Anterior cingulate cortex (tissue), 58 donors: Measurements from ENCODE around the gene SBF2.

Source experiments
- DNase-seq, 58 donors: peaks; one replicate each; lab custom pipeline; 2025; lab: John Stamatoyannopoulos, UW

SBF2 gene

DNA sequence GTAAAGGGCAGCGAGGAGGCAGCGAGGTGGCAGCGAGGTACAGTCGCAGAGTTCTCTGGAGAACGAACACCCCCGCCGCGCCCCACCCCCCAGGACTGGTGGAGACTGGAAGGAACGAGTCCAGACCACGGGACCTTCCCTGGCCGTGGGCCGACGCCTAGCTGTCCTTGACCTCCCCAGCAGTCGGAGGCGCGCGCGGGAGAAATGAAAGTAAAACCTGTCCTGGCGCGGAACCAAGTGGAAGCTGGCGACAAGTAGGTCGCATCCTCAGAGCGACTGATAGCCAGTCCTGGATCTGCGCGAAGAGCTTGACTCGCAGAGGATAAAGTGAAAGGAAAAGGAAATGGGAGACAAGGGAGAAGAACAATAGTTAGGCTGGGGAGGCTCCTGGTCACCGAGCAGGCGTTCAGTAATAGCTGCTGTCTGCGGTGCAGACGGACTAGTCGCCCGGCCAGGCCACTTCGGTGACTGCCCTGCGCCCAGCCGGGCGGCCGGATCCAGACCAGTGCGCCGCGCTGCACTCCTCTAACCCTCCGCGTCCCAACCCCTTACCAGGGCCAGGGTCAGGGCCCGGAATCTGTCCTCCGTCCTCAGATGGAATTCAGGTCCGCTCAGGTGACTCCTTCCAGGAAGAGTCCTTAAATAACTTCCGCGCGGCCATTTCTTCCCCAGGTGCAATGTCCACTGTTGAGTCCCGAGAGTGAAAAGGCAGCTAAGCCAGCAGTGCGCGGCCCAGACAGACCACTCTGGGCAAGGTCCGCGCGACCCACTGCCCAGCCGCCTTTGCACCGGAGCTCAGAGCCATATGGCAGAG, 8.9 kb upstream of the SBF2 start:
- peak in 43 of 58 donors; percentile 27 to 78 (median 53) for DNase-seq

DNA sequence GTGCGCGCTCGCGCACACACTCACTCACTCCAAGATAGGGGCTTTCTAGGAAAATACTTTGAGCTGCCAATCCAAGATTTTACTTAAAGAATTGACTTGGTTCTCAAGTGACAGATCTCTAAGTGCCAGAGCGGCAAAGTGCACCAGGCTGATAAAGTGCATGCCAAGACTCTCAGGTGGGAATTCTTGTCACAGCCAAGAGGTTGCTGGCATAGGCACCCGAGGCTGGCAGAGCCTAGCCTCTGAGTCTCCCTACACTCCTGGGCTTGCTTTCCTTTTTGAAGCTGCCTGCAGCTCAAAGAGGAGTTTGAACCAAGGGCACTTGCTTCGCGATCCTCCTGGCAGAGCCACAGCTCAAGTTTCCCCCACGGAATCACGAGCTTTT, 8.3 kb upstream of the SBF2 start:
- DNase-seq, result peak in 1 of 58 donors; percentile 56

DNA sequence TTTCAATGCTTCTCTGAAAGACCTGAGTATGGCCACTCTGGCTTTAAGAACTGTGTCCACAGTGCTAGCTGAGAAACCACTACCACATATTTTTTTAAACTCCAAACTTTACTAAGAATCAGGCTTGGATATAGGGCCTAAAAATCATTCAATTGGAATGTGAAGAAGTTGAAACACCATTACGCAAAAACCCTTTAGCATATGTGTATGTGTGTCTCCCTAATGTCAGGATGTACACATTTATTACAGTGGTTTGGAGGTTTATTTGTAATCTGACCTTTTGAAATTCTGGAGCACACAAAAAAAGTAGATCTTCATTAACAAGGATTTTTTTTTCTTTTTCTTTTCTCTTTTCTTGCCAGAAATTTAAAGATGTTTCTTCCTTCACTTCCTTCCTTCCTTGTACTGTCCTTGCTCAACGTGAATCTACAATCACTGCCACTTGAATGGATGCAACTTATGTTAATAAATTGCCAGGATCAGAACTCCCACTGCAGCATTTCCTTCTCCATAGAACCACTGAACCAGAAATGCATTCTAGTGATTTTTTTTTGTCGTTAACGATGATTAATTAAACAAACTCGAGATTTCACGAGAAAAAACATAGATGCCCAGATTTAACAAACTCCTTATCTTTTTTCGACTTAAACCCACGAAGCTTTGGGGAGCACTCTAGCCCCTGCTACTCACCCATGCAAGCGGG, 7.8 kb upstream of the SBF2 start:
- no peak for DNase-seq

DNA sequence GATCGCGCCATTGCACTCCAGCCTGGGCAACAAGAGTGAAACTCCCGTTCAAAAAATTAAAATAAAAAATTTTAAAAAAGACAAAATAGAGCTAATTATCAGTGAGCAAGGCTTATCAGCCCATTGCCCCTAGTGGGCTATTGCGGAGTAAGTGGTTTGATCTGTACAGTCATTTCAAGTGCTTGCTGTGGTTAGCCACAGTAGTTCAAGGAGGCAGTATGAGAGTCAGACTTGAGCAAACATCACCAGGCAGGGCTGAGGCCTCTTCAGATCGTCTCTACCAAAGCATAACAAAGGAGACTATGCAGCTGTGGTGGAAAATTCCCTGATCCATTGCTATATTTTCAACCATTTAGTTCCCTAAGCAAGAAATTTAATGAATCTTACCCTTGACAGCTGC, 4.3 kb upstream of the SBF2 start:
- no peak for DNase-seq

DNA sequence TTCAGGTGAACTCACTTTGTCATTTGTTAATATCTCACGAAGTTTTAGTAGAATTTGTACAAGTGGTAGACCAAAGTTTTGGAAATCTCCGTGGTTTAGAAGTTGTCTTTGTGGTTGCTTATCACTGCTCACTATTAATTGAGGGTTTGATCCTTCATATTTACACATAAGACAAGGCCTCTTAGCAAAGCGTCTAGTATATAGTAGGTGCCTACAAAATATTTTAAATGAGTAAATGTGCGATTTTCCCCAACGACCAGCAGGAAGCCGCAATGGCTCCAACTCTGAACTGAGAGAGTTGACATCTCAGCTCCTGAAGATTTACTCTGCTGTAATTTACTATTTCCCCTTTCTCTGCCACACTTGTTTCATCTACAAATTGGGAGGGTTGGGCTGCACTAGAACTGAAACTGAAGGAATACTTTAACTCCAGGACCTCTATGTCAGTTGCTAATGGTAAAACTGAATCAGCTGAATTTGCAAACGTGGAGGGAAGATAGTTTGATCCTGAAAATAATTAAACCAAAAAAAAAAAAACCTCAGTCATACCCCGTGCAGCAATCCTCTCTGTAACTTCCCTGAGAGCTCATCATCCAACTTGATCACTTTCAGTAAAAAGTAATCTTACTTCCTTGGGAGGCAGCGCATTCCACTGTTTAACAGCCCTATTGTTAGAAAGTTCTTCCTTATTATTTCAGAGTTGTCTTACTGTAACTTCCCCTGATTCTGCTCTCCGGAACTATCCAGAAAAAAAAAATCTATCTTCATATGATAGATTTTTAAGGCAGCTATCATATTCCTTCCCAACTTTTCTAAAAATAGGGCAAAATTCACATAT, 1.3 kb upstream of the SBF2 start:
- DNase-seq, result no peak

DNA sequence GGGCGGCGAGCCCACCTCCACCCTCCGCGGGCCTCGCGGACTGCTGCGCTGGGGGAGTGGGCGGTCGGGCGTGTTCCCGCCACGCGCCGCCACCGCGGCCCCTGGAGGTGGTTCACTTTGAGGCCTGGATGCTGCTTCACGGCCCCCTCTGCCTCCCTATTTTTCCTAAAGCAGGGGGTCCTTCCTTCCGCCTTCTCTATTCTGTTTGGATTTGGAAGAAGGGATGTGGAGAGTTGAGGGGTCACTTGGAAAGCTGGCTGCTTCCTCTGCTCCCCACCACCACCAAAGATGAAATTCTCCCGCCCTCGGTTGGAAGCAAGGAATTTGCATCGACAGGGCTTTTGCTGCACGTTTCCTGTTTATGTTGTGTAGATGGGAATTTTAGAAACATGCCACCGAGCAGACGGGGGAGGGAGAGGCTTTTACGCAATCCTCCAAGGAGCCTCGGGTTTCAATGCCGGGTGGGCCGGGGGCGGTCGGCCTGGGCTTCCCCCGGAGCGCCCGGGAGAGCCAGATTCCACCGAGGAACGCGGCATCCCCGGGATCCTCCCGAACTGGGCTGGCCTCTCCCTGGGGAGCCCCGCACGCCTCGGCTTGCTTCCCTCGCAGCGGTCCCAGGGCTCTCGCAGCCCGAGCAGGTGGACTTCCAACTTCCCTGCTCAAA, 403 bp upstream of the SBF2 start:
- peak in 8 of 58 donors; percentile 23 to 56 (median 34) for DNase-seq

DNA sequence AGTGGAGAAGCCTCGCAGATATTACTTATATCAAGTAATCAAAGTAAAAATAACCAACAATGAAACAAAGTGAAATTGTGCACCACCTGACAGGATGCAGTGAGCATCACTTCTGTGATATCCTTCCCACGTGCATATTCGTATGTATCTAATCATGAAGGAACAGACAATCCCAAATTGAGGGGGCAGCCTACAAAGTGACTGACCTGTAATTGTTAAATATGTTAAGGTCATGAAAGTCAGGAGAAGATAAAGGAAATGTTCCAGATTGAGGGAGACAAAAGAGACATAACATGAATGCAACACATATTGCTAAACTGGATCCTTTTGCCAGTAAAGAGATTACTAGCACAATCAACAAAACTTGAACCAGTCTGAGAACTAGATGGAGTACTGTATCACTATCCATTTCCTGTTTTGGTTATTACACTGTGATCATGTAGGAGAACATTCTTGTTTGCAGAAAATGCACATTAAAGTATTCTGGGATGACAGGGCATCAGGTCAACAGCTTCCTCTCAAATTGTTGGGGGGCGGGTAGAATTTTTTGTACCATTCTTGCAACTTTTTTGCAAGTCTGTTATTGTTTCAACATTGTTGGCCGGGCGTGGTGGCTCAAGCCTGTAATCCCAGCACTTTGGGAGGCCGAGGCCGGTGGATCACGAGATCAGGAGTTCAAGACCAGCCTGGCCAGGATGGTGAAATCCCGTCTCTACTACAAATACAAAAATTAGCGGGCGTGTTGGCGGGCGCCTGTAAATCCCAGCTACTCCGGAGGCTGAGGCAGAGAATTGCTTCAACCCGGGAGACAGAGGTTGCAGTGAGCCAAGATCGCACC, 2.0 kb downstream of the SBF2 start:
- no peak for DNase-seq

DNA sequence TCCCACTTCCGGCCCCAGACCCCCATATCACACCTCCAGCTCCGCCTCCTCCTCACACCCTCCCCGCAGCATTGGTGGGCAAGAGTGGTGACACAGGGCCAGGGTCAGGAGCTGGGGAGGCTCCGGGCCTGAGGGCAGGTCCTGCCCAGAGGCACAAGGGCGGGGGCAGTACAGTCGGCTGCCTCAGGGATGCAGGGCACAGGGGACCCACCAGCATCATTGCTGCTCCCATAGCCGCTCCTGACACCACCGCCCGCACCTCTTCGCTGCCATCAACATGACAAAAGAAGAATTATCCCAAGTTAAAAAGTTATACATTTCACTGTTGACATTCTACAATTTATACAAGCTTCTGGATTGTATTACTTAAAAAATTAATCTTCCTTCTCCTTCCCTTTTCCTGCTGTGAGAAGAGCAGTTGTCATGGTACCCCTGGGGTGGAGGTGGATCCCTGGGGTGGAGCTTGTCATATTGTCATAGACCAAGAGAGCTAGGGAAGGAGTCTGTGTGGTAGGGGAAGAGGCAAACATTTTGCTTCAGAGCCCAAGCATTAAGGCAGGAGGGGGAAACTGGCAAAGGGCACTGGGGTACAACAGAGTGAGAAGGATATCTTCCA, 4.1 kb downstream of the SBF2 start:
- DNase-seq, result peak in 1 of 58 donors; percentile 36

DNA sequence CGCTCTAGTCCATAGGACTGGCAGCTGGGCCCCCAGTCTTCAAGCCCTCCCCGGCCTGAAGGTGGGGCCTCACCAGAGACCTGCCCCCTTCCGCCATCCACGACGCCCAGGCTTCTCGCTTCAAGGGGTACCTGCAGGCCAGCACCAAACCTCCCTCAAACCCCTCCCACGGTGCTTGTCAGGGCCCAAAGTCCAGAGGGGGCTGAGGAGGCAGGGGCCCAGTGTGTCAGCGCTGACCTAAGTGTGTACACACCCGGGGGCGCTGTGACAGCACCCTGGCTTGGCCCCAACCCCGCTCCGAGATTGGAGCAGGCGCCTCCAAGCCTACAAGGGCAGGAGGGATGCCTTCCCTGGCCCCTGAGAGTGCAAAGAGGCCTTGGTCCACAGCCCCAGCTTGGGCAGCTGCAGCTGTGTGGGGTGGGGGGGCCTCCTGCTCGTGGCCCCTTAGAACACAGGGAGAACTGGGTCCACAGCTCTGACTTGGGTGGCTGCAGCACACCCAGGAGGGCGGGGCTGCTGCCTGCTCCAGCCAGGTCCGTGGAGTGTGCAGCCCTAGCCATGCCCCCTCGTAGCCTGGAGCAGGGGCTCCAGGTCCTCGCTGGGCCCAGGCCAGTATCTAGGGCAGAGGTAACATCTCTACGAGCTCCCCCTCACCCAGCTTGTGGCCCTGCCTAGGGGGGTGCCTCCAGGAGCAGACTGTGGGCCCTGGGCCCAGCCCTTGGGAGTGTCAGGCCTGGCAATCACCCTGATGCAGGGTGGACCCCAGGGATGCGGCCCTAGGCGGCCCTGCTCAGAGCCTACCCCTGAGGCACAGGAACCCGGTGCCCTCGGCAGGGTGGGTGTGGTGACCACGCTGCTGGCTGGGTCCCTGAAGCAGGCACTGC, 4.9 kb downstream of the SBF2 start:
- no peak for DNase-seq

DNA sequence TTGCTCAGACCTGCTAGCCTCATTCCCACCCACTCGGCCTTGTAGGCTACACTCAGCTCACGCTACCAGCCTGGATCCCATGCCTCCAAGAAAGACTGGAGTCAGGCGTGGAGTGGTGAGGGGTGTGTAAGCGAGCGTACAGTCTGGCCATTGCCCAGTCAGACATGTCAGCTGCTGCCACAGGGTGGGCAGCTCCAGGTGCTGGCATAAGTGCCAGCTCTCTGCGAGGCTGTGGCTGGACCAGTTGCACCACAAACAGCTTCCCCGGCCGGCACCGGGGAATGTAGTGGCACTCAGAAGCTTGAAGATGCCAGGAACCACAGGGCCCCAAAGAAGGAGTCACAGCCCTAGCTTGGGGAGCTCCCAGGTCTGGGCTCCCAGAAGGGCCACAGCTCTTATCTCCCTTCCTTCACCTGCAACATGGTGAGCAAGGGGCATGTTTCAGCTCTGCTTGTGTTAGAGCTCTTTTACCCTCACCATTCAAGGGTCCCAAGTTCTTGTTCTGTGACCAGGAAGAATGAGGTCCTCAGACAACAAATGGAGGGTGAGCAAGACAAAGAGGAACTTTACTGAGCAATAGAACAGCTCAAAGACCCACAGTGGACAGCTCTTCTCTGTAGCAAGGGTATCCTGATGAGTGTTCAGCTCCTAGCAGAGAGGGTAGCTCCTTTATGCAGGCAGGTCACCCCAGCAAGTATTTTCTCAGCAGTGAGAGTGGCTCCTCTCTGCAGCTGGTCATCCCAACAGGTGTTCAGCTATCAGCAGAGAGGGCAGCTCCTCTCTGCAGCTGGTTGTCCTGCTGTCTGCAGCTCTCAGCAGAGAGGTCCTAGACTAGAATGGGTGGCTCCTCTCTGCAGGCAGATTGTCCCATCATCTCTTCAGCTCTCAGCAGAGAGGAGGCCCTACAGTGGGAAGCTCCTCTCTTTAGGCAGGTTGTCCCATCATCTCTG, 6.0 kb downstream of the SBF2 start:
- no peak for DNase-seq

DNA sequence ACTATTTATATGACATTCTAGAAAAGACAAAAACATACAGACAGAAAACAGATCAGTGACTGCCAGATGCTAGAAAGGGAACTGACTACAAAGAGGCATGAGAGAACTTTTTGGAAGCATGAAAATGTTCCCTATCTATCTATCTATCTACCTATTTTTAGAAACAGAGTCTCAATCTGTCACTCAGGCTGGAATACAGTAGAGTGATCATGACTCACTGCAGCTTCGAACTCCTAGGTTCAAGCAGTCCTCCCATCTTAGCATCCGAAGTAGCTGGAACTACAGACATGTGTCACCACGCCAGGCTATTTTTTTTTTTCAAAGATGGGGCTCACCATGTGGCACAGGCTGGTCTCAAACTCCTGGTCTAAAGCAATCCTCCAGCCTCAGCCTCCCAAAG, 6.9 kb downstream of the SBF2 start:
- no peak for DNase-seq

DNA sequence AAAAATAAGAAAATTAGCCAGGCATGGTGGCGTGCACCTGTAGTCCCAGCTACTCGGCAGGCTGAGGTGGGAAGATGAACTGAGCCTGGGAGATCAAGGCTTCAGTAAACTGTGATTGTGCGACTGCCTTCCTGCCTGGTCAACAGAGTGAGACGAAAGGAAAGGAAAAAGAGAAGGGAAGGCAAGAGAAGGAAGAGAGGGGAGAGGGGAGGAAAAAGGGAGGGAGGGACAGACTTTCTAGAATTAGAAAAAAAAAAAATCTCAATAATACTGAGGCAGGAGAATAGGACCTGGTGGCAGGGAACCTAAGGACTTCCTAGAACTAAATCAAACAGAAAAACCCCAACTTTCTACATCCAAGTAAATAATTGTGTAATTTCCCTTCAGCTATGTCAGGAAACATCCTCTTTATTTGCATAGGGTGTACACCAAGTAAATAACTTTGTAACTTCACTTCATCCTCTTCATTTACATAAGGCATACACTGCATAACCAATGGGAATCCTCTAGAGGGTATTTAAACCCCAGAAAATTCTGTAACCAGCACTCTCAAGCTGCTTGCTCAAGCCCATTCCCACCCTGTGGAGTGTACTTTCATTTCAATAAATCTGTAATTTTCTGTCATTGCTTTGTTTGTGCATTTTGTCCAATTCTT, 8.7 kb downstream of the SBF2 start:
- no peak for DNase-seq

DNA sequence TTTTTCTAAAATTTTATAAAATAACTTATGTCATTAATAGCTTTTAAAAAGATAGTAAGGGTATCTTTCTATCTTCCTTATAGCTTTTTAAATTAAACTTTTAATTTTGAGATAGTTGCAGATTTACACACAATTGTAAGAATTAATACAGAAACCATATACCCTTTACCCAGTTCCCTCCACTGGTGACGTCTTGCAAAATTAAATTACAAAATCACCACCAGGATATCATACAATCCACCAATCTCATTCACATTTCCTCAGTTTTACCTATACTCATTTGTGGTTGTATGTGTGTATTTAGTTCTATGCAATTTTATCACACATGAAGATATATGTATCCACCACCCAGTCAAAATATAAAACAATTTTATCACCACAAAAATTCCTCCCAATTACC, 10.0 kb downstream of the SBF2 start:
- no peak for DNase-seq

DNA sequence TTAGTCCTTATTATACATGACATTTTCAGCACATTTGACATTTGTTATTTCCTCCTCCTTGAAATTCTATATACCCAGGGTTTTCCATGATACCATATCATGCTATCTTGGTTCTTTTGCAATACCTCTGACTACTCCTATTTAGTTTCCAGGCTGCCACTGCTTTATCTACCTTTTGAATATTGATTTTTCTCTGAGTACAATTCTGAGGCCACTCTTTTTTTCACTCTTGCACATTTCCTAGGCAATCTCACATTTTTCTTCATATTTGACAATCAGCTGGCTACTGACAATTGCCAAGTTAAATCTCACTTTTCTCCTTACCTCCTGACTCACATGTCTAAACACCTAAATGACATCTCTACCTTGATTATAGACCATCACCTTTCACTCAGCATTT, 11.9 kb downstream of the SBF2 start:
- no peak for DNase-seq

DNA sequence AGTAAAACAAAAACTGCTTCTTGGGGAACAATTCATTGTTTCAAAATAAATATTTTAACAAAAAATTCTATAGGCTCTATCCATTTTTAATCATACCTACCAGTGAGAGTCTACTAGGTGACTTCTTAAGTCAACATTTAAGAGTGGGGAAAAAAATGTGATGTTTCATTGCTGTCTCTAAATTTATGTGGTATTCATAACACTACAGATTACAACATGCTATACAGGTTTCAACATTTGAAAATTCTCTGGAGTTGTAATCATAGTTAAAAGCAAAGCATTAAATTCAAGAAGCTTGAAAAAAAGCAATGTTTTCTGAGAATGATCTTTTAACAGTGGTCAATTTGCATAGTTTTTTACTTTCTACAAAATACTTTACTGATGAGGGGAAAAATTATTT, 18.3 kb downstream of the SBF2 start:
- DNase-seq, result no peak

DNA sequence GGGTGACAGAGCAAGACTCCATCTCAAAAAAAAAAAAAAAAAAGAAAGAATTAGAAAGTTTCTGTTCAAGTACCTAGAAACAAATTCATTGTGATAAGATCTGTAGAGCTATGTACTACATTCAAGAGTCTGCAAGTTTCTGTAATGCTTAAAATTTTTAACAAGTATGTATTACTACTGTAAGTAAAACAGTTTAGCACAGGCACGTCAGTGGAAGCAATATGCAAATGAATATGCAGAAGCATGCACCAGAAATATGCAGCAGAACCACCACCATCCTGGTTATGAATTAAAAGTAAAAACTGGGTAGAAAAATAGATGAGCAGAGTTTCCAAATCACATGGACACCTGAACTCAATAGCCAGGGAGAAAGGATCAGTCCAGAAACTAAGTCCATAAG, 19.3 kb downstream of the SBF2 start:
- DNase-seq, result no peak

DNA sequence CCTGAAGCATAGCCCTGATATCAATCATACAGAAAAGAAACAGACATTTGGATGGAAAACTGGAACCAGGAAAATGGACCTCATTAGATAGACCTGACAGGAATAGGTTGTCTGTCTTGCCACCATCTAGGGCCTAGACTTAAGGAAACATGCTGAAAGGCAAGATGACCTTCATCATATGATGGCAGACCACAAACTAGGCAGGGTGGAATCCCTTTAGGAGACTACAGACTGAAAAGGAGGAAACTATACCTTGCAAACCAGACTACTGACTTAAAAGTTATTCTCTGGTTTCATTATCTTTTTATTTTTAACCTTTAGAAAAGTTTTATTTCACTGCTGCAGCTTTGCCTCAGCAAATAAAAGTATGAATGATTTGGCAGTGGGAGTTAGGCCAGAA, 20.3 kb downstream of the SBF2 start:
- DNase-seq, result no peak
